ENCODE data around the gene IL9.
"Not testable (repeated sequence)": the region's sequence is repeated elsewhere in the genome, so short reads cannot be mapped to it uniquely, and the experiment has no call there.

Gene IL9

DNA sequence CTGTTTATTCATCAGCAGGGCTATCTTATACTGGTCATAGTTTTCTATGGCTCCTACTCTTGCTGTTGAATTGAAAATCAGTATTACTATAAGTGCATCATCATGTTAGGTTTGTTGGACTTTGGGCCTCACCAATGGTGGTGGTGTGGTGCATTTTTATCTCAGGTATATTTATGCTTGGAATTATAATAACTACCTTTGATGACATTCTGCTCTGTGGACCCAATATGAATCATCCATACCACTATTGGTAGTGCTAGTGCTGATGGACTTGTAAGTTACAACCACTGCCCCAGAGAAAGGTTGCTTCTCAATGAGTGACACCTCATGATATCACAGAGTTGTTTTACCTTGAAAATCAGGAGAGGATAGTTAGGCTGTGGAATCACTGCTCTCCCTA lies 28.0 kb downstream of the IL9 start:
- no peak for FAIRE-seq

DNA sequence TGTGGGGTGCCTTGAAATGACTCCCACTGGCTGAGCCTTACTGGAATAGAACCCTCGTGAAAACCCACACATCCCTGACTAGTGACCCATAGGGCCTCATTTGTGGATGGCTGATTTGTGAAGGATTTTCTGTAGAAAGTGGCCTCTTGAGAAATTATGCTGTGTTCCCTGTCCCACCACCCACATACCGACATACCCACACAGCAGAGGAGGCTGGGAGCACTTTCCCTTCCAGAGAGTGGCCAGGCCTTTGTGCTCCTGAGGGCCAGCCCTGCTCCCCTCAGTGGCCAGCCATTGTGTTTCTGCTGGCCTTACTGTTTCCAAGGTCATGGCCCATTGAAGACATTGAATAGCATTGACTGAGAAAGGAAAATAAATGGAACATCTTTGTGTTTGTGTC lies 29.6 kb downstream of the IL9 start:
- no peak for FAIRE-seq

DNA sequence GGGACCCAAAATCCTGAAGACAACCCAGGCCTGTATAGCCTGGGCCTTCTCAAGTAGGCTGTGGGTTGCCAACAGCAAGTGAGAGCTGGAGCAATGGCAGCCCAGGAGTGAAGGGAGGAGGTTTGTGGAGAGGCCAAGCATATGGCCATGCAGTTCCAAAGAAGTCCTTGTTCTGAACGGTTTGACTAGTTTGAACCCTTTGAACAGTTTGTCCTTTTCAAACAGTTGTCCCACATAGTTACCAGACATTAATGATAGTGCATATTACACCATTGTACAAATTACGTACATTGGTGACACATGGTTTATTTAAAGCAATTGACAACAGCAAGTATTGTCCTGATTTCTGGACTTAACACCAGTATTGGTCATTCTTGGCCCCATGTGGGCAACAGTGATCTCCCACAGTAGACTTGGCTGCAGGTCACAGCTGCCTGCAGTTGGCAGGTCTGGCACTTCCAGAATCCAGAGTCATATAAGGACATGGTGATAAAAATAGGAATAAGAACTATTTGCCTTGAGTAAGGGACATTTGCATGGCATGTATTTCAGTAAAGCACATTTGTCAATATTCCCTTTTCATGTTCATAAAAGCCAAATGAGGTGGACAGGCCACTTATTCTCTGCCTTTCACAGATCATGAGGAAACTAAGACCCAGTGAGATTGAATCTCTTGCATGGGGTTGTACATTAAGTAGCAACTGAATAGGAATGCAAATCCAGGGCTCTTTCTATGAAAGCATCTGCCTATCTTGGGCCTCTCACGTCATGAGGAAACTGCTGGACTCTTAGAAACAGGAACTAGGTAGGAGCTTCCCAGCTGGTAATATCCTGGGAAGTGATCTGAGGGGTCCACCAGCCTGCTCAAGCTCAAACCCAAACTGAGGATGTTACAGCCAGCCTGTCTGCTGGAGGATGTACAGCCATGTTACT lies 30.9 kb downstream of the IL9 start:
- no peak for FAIRE-seq

DNA sequence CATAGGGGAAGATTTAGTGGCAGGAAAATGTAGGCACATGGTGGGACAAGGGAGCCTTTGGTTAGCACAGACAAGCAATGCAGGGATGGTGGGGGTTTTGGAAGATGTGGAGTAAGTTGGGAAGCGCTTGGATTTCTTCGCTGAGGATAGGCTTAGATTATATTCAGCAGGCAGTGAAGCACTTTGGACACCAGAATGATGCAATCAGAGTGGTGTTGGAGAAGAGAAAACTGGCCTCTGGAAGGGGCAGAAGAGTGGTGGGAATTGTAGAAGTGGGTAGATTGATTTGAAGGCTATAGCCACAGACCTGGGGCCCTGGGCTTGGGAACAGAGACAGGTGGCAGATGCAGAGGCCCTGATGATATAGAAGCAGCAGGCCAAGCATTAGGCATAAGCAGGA lies 32.9 kb downstream of the IL9 start:
- no peak for FAIRE-seq

DNA sequence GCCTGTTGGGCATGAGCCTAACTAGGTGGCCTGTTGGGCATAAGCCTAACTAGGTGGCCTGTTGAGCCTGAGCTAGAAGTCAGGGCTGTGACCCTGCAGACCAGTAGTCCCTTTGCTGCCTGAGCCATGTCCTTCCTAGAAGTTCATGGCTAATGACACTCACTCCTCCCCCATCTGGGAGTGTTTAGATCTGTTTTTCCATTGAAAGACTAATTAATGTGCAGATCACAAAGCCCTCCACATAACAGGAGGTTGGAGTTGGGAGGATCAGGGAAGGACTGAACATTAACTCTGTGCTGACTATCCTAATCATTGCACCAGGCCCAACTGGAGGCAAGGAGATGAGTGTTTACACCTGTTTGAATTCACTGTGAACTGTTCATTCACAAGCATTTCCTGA lies 33.6 kb downstream of the IL9 start:
- FAIRE-seq = no peak

DNA sequence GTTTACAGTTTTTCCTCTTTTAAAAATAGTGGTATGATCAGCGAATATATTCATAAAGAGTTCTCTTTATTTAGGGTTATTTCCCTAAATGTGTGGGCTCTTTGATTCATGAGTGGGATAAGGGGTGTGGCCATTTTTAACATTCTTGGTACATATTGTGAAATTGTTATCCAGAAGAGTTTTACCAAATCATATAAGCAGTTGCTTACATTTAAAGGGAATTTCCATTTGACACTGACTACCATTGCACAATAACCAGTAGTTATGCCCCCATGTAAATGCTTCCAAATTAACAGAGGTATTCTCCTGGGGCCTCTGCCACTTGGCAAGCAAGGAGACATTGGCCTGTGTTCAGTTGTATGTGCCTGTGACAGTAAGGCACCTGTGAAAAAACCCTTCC lies 34.0 kb downstream of the IL9 start:
- no peak for FAIRE-seq

DNA sequence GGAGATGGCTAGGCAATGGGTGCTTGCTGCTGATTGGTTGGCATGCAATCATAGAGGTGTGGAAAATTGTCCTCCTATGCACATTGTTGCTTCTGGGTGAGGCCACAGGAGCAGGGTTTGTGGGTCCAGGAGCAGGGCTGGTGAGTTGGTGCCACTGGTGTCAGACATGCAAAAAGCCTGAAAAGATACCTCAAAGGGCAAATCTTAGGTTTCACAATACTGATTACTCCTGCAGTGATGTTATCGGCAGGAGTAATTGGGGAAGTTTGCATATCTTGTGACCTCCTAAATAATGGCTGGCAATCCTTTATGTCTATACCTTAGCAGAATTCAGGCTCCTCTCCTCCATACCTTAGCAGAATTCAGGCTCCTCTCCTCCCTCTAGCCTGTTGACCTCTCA lies 36.0 kb downstream of the IL9 start:
- FAIRE-seq = no peak

DNA sequence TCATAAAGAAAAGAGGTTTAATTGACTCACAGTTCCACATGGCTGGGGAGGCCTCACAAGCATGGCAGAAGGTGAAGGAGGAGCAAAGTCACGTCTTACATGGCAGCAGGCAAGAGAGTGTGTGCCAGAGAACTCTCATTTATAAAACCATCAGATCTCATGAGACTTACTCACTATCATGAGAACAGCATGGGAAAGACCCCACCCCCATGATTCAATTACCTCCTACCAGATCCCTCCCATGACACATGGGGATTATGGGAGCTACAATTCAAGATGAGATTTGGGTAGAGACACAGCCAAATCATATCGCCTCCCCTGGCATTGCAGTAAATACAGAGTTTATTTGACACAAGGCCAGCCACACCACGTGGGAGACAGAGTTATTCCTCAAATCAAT lies 36.5 kb downstream of the IL9 start:
- not testable (repeated sequence) for FAIRE-seq

DNA sequence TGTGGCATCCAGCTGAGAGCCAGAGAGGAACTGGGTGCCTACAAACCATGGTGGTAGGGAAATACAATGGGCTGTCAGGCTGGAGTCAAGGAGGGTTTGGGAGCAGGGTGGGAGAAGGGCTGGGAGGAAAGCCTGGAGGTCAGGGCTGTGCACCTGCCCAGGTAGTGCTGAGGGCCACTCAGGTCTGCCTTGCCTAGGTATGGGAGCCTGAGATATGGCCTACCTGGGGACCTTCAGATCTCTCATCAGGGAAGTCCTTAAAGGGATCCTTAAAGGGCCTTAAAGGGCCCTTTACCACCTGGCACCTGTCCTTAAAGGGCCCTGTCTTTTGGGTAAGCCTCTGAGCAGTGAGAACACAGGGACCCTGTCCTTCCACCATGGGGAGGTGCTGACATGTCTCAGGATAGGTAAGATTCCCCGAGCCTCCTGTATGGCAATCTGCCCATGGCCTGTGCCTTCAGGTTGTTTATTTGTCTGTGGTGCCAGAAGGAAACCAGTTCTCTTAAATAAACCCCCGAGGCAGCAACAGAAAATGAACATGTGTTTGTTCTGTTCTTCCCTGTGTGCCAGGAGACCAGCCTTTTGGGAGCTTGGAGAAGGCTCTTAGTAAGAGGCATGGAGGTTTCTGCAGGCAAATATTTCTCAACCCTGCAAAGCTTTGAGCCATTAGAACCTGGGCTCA lies 37.9 kb downstream of the IL9 start:
- no peak for FAIRE-seq

DNA sequence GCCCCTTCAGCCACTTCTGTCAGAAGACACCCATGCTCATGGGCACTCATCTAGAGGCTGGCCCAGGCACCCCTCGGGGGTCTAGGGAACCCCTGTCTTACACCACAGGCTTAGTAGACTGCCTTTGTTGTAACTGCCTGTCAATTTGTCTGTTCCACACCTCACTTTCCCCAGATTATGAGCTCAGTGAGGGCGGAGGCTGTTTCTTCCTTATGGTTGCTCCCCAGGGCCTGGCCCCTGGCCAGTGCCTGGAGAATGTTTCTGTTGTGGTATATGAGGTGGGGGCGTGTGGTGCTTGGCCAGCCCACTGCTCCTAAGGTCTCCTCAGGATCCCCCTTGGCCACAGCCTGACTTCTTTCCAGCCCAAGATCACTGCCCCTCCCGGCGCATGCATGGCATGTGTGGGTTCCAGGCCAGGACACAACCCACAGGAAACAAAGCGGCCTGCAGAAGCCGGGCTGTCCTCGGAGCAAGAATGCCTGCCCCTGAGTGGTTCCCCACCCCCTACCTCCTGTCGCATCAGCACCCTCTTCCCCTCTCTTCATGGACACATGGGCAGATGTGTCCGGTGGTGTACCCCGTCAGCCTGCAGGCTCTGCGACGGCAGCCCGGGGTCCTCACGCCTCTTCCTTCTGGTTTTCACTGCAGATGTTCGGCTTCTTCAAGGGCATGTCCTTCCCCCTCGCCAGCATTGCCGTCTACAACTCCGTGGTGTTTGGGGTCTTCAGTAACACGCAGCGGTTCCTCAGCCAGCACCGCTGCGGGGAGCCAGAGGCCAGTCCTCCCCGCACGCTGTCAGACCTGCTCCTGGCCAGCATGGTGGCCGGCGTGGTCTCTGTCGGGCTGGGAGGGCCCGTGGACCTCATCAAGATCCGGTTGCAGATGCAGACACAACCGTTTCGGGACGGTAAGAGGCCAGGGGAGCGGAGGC lies 43.5 kb downstream of the IL9 start:
- FAIRE-seq = no peak

DNA sequence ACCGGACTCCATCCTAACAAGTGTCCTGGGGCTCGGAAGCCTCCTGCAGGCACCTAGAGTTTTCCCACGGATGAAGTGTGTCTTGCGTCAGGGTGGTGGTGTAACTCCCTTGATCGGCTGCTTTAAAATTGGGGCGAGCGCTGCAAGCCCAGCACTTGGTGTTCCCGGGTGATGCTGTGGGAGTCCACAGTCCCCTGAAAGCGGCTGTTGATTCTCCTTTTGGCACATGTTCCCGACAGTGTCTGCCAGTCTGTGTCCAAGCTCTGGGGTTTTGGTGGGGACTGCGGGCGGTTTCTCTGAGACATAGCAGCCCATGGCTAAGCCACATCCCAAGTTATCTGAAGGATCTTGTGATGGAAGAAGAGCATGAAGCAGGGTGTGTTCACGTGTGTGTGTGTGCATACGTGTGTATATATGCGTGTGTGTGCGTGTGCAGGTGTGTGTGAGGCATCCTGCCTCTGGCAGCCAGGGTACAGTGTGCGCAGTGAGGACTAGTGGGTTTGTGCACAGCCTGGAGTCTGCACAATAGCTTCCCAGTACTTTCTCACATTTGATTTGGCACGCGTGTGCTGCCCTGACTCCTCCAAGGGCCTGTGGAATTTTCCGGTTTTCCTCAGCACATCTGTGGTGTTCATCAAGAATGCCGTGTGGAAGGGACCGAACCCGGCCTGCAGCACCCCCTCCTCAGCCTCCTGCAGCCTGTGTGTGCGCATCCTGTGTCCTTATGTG lies 44.3 kb downstream of the IL9 start:
- no peak for FAIRE-seq

DNA sequence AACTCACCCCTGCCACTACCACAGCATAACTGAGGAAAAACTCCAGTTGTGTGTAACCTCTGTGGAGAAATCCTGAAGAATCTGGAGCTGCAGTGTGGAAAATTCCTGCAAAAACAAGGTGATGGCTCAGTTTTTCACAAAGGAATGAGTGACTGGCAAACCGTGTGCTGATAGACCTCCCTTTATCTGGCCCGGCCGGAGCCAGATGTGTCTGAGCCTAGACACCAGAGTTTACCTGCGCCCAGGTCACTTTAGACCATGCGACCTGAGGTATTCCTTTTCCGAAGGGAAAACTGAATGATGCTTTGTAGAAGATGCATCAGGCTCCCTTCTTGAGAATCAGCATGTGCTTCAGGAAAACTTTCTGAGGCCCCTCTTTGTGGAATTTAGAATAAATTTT lies 45.0 kb downstream of the IL9 start:
- no peak for FAIRE-seq

DNA sequence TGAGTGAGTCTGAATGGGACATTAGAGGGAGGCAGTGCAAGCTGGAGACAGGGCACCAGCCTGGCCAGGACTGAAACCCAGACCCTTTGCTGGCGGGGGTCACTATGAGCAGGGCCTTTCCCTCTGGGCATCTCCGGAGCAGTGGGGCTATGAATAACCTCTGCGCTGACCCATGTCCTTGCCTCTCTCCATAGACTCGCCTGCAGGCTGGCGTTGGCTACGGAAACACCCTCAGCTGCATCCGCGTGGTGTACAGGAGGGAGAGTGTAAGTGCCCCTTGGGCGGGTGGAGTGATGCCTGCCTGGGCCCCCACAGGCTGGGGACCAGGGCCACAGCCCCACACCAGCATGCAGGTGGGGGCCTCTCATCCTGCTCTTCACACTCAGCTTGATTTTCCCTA lies 45.4 kb downstream of the IL9 start:
- no peak for FAIRE-seq

DNA sequence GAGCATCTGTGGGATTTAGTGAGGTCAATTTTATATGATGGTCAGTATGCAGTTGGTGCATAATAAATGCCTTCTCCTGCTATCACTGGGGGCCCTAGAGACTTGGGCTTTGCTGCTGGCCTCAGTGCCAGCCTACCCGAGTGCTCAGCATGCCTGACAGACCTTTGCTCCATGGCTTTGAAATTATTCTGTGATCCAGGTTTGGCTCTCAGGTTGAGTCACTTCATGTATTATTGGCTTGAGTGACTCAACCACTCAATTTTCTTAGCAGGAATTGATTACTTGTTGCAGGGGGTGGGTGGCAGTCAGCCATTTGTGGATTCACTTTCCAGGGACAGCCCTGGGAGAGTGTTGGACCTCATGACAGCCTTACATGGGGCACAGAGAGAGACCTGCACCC lies 47.7 kb downstream of the IL9 start:
- no peak for FAIRE-seq

DNA sequence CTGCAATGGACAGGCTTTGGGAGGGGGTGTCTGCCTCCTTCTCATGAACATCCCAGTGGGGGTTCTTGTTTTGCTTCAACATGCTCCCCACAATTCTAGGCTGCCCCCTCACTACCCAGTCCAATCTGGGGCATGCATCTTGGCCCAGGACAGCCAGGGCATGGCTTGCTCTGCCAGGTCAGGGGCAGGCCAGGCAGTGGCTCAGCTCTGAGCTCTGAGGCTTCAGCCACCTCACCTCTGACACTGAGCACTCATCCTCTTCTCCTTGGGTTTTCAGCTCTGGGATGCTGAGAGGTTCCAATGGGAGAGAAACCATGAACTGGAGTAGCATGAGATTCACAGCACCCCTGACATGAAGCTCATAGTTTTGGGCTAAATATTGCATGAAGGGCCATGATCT lies 49.3 kb downstream of the IL9 start:
- no peak for FAIRE-seq

DNA sequence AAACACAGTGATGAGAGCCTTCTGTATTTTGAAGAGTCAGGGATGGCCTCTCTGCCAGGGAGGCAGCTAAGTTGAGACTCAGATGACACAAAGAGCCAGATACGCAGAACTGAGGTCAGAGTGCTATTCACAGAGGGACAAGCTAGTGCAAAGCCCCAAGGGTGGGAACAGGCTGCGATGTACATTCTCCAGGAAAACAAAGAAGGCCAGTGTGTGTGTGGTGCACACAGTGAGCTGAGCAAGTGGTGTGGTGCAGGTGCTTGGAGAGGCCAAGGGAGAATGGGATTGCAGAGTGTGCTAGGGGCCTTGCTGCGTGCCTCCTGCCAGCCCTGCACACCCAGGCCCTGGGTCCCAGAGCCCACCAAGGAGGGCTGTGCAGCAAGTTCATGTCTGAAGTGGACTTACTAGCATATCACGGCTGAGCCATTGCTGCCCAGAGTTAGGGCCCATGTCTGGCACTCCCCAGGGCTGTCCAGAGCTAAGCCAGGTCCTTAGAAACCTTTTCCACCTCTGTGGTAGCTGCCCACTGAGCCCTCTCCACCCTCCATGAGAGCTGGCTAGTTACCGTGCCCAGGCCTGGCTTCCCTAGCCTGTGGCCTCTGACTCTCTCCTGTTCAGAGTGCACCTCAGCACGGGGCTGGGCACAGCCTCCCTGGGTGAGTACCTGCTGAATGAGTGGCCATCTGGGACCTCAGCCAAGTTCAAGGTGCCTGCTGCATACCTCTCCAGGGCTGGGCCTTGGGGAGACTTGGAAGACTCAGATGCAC lies 51.9 kb downstream of the IL9 start:
- no peak for FAIRE-seq

DNA sequence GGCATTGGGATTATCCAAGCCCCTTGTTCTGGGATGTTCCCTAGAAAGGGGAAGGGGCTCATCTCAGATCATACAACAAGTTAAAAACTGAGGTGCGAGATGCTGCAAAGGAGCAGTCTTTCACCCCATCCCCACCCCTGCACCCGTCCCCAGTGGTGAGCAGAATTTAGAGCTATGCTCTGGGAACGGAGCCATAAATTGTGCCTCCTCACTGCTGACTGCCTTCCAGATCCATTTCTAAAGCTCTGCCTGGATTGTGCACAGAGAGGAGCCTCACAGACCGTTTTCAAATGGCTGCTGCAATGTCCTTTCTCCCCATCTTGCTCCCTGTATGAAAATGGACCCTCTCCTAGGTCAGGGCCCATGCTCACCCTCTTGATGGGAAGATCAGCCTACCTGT lies 52.9 kb downstream of the IL9 start:
- no peak for FAIRE-seq
